Right renal cortex interstitium (tissue), 3 donors: Measurements from ENCODE around the gene MMD. TPM values are rescaled to one million over a fixed set of nuclear protein-coding genes. Genes with fewer than 3 reads are reported as not detected.
"Not testable (repeated sequence)": the region's sequence is repeated elsewhere in the genome, so short reads cannot be mapped to it uniquely, and the experiment has no call there.

Experiments used
- DNase-seq, 3 donors: peaks; one replicate each; pipeline ENCODE4 v3.0.0-alpha.2; 2013; ENCODE audit warnings: low read depth in 3 of 3, low spot score in 2 of 3
- polyA plus RNA-seq, 3 donors: library from polyadenylated mRNA; unstranded; fragments of 120-200 nt; gene quantifications; one replicate each; pipeline ENCODE4 v1.2.1, GENCODE V29; 2013; ENCODE audit not compliant: insufficient read length in 3 of 3

The MMD gene, protein sequence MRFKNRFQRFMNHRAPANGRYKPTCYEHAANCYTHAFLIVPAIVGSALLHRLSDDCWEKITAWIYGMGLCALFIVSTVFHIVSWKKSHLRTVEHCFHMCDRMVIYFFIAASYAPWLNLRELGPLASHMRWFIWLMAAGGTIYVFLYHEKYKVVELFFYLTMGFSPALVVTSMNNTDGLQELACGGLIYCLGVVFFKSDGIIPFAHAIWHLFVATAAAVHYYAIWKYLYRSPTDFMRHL
- 10 to 100 TPM; 21.6 to 24.6 (median 22.1) TPM for polyA plus RNA-seq

DNA sequence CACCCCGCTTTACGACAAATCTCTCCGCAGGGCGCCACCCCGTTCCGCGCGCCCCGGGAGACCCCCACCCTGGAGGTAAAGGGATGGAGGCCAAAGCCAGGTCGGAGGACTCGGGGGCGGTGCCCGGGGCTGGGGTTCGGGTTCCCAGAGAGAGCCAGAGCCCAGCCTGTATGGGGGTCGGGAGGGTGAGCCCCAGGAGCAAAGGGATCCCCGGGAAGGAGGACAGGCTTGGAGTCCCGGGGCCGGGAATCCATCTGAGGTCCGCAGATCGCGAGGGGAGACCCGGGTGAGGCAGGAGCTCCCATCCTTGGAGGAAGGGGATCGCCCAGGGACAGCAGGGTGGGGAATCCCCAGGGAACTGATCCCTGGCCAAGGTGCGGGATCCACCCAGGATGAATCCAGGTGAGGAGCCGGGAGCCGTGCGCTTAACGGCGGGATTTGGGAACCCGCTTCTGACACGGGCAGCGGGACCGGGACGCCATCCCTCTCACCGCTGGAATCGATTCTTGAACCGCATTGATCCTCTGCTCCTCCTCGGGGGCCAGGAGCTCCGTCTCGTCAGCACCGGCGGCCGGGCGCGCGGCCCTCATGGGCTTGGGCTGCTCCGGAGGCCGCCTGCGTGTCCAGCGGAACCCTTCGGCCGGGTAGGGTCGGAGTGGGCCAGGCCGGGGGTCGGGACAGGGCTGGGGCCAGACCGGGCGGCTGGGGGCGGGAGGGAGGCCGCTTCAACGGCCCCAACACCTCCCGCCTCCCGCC is at the start of gene MMD:
Gene MMD (minus strand): TSS at position 657 of the 756 bp plus-strand sequence. CDS start 140 bp downstream, at position 517.
- DNase-seq, result no peak

DNA sequence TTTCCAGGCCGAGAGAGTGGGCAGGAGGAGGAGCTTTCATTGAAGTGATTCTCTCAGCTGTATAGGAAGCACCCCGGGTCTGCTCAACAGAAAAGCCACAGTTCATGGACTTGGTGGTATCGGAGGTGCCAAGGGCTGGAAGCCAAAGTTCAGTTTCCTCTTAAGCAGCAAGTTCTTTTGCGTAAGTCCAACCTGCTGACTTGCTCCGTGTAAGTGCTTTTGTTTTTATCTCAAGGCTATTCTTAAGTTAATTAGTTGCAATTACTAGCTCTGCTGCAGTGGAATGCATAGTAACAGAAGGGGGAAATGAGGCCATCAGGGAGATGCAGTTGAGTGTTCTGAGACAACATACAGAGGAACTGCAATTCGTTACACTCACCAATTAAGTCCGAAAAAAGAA is 45.0 kb upstream of the MMD start:
- DNase-seq, result no peak

DNA sequence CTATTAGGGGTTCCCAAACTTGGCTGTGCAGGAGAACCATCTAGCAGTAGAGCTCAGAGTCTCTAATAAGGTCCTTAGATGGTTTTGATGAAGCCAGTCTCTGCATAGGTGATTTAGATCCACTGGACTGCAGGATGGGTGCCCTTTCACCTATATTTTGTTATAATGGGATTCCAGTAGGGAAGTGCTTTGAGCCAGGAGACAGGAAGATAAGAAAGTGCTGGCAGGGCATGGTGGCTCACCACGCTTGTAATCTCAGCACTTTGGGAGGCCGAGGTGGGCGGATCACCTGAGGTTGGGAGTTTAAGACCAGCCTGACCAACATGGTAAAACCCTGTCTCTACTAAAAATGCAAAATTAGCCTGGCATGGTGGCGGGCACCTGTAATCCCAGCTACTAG is 44.1 kb upstream of the MMD start:
- DNase-seq, result not testable (repeated sequence)

DNA sequence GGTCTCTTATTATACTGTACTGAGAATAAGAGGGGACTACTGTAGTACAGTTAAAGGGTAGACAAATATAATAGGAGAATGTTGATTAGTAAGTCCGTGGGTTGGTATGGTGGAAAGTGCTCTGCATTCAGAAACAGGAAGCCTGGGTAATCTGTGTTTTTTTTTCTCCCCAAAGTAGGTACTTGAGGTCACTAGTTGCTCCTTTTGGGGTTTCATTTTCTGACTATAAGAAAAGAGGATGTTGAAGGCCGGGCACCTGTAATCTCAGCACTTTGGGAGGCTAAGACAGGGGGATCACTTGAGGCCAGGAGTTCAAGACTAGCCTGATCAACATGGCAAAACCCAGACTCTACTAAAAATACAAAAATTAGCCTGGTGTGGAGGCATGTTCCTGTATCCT is 42.0 kb upstream of the MMD start:
- DNase-seq, result no peak

DNA sequence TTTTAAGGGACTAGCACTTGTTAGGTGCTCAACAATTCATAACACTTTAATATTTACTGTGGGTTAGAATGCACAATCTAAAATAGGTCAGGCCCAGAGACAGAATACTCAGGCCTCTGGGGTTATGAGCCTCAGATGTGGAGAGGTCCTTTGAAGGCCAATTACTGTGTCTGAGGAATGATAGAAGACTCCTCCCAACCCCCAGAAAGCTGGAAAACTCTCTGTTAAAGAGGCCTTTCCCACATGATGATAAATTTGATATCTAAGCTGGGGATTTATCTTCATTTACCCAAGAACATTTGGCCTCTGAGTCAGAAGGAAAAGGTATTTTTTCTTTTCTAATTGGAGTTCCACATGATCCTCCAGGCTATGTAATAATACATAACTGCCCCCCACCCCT is 41.1 kb upstream of the MMD start:
- DNase-seq, result no peak

DNA sequence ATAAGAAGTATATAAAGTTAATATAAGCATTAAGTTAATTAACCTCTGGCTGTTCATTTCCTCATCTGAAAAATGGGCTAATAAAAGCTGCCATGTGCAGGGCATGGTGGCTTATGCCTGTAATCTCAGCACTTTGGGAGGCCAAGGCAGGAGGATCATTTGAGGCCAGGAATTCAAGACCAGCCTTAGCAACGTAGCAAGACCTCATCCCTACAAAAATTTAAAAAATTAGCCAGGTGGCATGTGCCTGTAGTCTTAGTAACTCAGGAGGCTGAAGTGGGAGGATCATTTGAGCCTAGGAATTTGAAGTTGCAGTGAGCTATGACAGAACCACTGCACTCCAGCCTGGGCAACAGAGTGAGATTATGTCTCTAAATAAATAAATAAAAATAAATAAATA is 40.6 kb upstream of the MMD start:
- no peak for DNase-seq

DNA sequence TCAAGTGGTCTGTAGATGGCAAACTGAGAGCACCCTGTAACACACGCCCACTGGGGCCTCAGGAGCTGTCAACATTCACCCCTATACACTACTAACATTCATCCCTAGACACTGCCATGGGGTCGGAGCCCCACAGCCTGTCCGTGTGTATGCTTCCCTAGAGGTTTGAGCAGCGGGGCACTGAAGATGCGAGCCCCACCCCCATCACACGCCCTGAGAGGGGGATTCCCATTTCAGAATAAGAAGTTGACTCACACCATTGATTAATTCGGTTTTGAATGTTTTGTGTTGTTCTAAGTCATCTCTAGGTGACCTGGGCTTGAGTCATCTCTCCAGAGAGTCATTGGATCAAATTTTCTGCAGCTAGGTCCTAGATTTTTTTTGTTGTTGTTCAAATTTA is 37.3 kb upstream of the MMD start:
- no peak for DNase-seq

DNA sequence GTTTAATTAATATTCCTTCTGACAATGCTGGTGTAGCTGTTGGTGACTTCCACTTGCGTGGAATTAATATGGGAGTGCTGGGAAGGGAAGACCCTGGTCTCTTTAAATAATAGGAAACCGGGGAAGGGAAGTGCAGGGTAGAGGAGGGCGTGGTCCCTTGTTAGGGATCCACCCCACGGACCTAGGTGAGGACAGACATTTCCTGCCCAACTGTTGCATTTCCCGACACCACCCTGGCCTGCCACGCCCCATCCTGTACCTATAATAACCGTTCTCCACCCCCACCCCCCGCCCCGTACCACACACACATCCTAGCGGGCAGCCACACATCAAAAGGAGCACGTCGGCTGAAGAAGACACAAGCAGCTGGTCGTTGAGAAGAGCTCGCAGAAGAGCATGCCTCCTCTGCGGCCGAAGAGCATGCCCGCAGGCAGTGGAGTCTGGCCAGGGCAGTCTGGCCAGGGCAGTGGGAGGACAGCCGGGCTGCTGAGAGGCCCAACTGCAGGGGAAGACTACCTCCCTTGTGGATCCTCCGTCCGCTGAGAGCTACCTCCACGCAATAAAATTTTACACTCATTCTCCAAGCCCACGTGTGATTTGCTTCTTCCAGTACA is 36.8 kb upstream of the MMD start:
- DNase-seq, result no peak

DNA sequence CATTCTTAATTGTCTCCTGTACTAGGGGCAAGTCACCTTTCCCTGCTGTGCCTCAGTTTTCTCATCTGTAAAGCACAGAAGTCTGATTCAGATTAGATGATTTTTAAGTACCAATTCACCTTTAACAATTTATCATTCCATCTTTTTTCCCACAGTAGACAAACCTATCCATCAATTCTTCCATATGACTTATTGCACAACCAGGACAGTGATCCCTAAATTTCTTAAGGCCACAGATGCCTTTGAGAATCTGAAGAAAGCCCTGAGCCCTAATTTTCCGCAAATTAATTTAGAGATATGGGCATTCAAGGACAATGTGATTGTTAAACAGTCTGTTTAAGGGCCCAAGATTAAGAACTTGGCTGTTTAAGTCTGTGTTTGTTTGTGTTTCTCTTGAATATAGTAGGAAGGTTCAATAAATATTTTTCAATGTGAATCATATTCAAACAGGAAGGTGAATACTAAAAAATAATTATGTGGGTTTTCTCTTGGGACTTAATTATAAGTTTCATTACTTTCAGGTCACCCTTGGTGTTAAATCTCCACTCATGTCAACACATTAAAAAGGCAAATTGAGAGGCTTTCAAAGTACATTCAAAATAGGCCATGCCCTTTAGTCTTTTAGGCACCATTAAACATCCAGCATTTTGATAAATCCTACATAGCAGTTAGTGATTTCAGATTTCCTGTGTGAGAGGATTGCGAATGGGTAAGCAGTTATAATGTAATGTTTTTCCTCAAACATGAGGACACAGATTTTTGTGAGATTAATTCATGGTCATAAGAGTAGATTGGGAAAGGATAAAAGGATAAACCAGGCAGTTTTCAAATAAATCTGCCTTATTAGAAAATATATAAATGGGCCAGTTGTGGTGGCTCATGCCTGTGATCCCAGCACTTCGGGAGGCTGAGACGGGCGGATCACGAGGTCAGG is 34.9 kb upstream of the MMD start:
- DNase-seq, result no peak

DNA sequence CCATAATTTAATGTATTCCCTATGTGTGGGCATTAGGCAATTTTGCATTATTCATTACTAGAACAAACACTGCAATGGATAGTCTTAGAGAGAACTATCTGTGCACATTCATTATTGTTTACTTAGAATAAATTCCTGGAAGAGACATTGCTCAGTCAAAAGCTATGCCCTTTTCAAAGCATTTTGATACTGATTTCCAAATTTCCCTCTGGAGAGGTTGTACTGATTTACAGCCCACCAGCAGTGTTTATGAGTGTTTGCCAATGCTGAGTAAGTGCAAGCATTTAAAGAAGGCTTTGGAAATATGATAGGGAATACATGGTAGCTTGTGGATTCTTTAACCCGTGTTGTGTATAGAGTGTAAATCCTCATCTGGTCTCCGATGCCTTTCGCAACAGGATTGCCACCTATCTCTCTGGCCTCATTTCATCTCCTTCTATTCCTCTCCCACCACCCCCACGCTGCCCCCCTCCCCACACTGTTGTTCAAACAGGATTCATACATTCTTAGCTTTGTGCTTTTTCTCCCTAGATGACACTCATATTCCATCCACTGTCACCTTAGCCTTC is 33.4 kb upstream of the MMD start:
- DNase-seq, result no peak

DNA sequence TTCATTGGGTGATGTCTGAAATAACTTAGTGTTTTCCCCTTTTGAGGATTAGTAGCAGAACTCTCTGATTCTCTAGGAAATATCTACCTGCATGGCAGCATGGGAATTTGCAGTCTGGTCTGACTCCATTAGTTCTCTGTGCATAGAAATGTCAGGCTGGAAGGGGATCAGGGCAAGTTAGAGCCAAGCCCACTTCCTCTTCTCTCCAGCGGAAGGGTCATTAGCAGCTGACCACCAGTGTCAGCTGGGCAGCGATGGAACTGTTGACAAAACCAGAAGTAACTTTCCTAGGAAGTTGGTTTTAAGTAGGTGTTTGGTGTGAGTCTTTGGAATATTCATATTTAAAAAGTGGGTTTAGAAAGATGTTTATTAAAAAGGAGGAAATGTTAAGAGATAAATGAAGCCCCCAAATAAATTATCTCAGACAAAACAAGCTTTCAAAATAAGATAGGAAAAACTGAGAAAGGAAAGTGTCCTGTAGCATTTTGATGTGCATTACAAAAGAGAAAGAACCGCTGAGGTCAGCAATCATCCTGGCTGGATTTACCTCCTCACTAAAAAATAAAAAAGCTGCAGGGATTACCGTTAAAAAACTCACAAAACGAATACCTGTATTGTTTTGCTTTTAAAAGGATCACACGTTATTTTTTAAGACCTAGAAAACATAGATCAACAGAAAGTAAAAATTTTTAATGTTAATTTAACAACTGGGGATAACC is 32.4 kb upstream of the MMD start:
- no peak for DNase-seq

DNA sequence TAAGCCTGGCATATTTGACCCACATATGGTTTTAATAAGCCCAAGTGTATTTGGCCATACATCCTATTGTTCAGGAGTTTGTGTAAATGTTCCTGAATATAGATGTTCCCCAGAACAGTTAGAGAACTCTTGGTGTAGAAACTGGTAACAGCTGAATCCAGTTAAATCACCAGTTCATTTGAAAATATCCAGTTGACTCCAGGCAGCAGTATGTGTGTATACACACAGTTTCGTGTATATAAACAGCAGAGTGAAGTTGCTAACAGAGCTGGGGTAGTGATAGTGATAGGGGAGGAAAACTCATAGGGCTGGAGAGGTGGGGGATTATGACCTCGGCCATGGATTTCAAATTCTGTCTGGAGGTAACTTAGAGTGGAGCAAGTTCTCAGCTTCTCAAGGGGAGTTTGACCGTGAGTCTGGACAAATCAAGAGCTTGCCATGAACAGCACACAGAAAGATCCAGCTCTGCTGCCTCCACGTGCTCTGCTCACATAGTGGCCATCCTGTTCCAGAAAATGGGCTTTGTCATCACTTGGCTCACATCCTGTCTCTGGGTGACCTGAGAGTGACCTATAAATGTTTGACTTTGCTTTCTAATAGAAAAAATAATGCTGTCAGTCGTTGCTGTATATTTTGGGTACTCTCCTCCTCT is 30.6 kb upstream of the MMD start:
- no peak for DNase-seq

DNA sequence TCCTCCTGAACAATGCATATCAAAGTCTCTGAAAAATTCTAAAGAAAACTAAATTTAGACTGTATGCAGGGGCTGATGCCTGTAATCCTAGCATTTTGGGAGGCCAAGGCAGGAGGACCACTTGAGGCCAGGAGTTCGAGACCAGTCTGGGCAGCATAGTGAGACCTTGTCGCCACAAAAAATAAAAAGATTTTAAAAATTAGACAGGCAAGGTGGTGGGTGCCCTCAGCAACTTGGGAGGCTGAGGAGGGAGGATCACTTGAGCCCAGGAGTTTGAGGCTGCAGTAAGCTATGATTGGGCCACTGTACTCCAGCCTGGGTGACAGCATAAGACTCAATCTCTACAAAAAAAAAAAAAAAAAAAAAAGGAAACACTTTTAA is 30.1 kb upstream of the MMD start:
- no peak for DNase-seq

DNA sequence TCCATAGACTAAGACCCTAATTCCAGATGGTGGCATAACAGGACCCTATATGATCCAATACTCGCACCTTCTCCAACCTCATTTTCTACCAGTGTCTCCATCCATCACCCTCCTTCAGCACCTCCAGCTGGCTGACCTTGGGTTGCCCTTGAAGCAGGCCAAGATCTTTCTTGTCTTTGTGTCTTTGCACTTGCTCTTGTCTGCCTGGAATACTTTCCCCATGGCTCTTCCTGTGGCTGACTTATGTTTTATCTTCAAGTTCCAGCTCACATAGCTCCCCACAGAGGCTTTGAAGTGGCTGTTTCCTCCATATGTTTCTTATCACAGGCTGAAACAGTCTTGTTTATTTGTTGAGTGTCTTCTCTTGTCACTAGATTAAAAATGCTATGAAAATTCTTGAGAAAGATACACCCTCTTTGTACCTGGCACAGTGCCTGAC is 29.6 kb upstream of the MMD start:
- DNase-seq, result no peak

DNA sequence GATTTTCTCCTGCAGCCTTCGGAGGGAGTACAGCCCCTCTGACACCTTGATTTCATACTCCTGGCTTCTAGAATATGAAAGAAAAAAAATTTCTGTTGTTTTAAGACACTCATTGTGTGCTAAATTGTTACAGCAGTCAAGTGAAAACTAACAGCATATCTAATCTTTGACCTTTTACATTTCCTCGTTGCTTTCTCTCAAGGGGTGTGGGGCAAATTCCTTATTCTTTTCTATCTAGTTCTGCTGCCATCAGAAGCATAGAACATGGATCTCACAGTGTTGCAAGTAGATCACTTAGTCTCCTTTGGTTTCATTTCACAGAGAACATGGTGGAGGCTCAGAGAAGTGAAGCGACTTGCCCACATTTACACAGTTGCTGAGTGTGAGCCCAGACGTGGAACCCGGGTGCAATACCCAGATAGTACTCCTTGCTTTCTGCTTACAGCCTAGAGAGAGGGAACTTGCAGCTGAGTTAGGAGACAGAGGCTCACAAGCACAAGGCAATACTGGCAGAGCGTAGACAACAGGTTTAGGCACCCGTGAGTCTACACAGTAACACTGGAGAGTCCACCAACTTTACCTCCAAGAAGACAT is 28.7 kb upstream of the MMD start:
- DNase-seq, result no peak

DNA sequence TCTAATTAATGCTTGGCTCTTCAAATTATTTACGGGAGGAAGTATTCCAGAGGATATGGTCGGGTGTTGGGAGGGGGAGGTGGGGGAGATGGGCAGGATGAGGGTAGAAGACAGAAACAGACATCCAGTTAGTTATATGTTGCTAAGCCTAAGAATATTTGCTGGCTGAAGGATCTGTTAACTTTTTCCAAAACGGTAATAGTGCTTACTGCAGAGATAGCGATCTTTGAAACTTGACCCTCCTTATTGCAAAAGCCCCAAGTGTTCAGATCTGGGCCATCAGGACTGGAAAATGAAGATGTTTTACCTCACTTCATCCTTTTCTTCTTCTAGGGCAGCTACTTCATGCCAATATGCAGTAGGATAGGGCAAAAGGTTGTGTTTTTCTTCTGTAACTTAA is 27.0 kb upstream of the MMD start:
- no peak for DNase-seq

DNA sequence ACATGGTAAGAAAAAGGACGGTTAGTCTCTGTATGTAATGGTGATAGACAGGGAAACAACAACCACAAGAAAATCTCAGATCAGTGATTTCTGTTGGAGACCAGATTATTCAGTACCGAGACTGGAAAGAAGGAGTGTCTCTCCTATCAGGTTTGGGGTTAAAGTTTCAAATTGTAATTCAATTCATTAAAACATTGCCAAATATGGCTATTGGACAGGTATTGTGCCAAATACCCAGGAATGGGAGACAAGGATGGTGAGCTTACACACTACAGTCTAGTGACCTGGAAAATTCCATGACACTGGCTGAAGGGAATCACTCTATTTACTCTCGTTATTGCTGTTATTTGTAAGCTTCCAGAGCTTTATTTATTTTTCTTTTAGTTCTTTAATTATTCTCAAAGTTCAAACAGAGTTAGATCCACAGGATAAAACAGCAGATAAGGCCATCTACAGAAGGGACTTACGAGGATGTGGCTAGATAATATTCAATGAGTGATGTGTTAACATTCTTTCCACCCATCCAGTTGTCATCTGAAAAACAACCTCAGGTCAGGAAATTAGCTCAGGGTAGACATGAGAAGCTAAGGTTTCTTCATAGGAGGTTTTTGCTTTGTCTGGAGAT is 25.1 kb upstream of the MMD start:
- DNase-seq, result no peak

DNA sequence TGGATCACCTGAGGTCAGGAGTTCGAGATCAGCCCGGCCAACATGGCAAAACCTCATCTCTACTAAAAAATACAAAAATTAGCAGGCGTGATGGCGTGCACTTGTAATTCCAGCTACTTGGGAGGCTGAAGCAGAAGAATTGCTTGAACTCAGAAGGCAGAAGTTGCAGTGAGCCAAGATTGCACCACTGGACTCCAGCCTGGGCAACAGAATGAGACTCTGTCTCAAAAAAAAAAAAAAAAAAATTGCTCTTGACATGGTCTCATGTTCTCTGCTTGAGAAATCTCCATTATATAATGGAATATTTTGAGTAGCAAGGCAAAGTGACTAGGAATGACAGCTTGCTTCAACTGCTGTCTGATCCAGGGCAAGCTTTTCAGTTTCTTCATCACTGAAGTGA is 24.4 kb upstream of the MMD start:
- DNase-seq, result not testable (repeated sequence)
